Epithelial cell of umbilical artery (primary cell): ENCODE results near the gene OR6K6. TPM values are rescaled to one million over a fixed set of nuclear protein-coding genes. Genes with fewer than 3 reads are reported as not detected.

Experiments used
- total RNA-seq: library from RNA; depleted of rRNA; stranded (reverse); fragments of >200 nt; gene quantifications from 2 replicates; pipeline ENCODE4 v1.2.3, GENCODE V29; 2014

OR6K6 gene
- total RNA-seq, result not detected in 2 replicates

GRCh38 chr1:158754420-158754819 lies at the start of gene OR6K6:
OR6K6 (plus strand) TSS chr1:158754720; CDS start chr1:158754888, 168 bp downstream.

GRCh38 chr1:158720620-158721019 lies 33.9 kb upstream of the OR6K6 start, which contains the start of gene OR6K3:
OR6K3 (minus strand) TSS chr1:158720720; CDS start chr1:158718115, 2,605 bp downstream.

GRCh38 chr1:158771950-158772866 lies 17.7 kb downstream of the OR6K6 start, which contains the start of gene OR6N1:
OR6N1 (minus strand) TSS chr1:158772195; CDS start chr1:158766682, 5,513 bp downstream.

GRCh38 chr1:158781104-158781503 lies 26.6 kb downstream of the OR6K6 start, which contains the start of gene OR6N2:
OR6N2 (minus strand) TSS chr1:158781204; CDS start chr1:158777635, 3,569 bp downstream.

Other genes with a start within 250 kb of the OR6K6 start
- gene OR6Y1, start 200.3 kb upstream of the OR6K6 start, total RNA-seq, result not detected in 2 replicates
- gene OR6P1, start 184.1 kb upstream of the OR6K6 start, total RNA-seq, result not detected in 2 replicates
- gene OR10X1, start 174.8 kb upstream of the OR6K6 start, total RNA-seq, result not detected in 2 replicates
- gene OR10Z1, start 149.5 kb upstream of the OR6K6 start, total RNA-seq, result not detected in 2 replicates
- under 0.01 and 0.32 TPM in 2 replicates for gene SPTA1, start 68.0 kb upstream of the OR6K6 start, total RNA-seq
- not detected in 2 replicates for gene OR6K2, start 54.1 kb upstream of the OR6K6 start, total RNA-seq
- not detected in 2 replicates for gene OR6K3, start 34.0 kb upstream of the OR6K6 start, total RNA-seq
- not detected in 2 replicates for gene OR6N1, start 17.5 kb downstream of the OR6K6 start, total RNA-seq
- gene OR6N2, start 26.5 kb downstream of the OR6K6 start, total RNA-seq, result not detected in 2 replicates
- not detected in 2 replicates for gene MNDA, start 76.6 kb downstream of the OR6K6 start, total RNA-seq
- gene PYHIN1, start 176.8 kb downstream of the OR6K6 start, total RNA-seq, result not detected in 2 replicates